HG02981 (cell line): Measurements from ENCODE around the gene CEP350.
"Not testable (repeated sequence)": the region's sequence is repeated elsewhere in the genome, so short reads cannot be mapped to it uniquely, and the experiment has no call there.

Experiments used
- ATAC-seq: cut with Tn5 transposase; IDR thresholded peaks from one replicate; pipeline ENCODE4 v1.9.1; 2021; ENCODE audit warnings: mild to moderate bottlenecking, moderate library complexity; ENCODE audit not compliant: unreplicated experiment

Gene CEP350

DNA sequence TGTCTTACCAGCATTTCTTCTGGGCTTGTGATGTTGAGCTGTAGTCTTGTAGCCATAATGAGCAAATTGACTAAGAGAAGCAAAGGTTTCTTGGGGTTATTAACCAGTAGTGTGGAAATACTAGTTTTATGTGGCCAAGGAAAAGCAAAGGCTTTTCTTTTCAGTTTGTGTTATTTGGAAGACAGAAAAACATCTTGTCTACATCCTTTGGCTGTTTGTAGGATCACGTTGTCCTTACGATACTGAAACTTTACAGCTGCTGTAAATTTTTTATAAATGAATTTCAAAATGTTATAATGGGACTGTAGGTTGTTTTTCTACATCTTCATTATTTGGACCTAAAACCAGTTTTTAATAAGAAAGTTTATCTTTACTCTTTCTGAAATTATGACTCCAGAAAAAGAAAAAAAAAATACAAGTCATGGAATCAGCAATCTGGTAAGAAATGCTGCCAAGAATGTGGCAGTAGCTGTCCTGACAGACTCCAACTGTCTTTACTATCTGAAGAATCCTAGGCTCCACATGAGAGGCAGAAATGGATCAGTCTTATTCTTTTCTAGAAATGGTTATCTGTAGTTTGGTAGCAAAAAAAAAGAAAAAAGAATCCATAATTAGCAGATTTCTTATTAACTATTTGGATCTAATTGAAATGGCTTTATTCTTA, 158.5 kb downstream of the CEP350 start:
- no peak for ATAC-seq

DNA sequence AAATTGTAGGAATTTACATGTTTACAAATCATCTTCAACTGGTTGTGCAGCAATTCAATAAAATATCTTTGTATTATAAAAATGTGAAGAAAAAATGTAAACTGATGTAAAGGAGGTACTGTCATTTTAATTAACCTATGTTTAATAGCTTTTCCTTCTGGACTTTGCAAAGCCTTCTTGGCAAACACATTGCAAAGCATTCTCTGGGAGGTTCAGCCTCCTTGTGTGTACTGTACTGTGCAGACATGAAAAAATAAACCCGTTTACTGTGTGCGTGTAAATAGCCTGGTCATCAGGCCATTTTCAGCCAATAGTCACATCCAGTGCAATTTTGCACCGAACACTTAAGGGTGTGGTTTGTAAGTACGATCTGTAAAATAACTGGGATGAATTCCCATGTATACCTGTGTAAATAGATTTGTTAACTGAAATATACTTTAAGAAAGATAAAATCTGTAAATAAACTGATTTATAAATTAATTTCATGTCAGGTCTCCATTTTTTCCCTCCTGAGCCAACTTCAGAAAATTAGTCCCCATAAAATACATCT, 159.9 kb downstream of the CEP350 start:
- ATAC-seq, result no peak

DNA sequence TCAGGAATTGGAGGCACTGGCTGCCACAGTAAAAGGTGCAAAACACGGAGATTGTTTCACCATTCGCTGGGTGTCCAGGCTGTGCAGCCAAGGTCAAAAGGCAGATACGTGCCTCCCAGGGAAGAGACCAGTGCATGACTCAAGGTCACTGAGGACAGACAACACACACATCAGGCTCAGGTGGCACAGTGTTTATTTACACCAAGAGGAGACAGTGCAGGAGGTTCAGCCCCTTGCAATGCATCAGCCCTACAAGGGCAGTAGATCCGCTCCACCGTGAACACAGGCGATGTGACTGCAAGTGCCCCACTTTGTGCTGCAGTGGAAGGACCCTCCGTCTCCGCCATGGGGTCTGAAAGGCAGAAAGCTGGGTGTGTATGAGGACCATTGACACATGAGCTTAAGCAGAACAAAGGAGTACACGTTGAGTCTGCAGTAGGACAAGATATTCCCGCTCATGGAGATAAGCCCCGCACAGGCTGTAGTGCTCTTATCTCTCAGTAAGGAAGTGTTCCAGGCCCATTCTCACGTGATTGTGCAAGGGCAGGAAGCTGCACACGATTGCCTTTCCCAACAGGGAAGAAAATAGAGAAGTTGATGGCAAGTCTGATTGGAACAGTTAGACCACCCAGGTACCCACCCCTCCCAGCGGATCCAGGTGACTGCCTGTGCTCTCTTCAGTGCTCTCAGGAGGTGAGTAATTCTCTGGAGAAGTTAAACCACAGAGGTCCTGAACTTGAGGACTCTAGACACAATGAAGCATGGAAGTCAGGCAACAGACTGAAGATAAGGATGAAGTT, 162.6 kb downstream of the CEP350 start:
- no peak for ATAC-seq

DNA sequence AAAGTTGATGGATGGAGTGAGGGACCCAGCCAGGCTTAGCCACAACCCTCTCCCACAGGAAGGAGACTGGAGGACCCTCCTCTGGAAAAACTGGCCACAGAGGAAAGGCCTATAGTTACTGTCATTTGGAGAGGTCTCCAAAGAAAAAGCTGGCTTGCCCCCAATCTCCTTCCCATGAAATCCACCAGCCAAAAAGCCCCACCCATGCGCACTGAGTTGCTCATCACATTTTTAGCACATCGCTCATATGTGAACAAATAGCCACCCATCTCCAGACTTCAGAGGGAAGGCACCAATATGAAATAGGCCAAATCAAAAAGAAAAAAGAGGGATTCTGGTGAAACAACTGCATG, 163.1 kb downstream of the CEP350 start:
- ATAC-seq, result no peak

DNA sequence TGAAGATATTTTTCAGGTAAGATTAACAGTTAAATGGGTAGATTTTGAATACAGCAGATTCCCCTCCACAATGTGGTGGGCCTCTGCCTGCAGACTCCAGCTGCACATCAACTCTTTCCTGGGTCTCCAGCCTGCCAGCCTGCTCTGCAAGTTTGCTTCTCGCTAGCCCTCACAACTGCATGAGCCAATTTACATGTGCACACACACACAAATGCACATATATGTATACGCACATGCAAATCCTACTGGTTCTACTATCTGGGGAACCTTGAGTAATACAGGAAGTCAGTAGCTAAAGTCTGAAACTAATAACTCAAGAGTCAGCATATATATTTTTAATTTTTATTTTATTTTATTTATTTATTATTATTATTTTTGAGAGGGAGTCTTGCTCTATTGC, 165.2 kb downstream of the CEP350 start:
- ATAC-seq, result no peak

DNA sequence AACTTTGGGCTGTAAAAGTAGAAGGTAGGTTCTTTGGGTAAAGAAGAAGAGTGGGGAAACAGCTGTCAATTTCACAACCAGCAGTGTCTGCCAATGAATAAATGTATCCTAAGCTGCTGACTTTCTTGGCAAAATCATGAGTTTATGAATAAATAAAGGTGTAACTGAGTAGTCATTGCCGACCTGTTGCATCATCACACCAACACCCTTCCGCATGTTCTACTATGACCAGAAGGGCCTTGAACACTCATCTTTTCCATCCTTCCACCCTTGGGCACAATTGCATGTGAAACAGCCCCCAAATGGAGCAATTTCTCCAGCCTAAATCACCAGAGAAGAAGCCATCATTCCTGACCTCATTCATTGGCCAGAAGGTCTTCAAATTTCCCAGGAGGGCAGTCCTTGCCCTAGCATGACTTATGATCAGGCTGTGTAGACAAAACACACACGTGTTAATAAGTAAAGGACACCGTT, 168.9 kb downstream of the CEP350 start:
- ATAC-seq, result no peak

DNA sequence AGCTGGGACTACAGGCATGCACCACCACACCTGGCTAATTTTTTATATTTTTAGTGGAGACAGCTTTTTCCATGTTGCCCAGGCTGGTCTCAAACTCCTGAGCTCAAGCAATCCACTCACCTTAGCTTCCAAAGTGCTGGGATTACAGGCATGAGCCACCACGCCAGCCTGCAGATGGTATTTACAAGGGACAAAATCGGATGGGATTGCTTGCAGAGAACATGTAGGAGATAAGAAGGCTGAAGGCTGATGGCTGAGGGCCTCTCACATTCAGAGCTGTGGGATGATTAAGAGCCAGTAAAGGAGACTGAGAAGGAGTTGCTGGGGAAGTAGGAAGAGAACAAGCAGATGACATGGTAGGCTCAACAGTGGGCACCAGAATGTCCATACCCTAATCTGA, 176.0 kb downstream of the CEP350 start:
- ATAC-seq, result no peak

DNA sequence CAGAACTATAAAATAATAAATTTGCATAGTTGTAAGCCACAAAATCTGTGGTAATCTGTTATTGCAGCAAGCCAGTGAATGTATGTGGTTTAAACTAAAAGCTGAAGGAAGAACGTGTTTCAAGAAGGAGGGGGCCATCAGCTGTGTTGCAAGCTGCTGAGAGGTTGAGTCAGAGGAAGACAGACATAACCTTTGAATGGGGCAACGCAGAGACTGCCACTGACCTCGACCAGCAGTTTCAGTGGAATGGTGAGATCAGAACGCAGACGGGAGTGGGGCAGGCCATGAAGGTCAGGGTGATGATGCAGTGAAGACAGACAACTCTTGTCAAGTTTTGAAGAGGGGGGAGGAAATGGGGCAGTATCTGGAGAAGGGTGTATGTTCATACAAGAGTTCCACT, 176.9 kb downstream of the CEP350 start:
- no peak for ATAC-seq

DNA sequence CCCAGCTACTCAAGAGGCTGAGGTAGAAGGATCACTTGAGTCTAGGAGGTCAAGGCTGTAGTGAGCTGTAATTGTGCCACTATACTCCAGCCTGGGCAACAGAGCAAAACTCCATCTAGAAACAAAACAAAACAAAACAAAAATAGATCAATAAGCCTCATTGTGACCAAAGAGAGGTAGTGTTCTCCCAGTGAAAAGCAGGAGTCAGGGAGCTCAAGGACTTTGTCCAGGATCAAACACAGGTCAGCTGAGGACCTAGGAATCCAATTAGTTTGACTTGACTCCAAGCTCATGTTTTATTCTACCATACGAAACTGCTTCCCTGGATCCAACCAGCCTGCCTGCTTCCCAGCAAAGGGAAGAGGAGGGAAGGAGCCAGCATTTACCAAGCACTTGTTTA, 178.6 kb downstream of the CEP350 start:
- no peak for ATAC-seq

DNA sequence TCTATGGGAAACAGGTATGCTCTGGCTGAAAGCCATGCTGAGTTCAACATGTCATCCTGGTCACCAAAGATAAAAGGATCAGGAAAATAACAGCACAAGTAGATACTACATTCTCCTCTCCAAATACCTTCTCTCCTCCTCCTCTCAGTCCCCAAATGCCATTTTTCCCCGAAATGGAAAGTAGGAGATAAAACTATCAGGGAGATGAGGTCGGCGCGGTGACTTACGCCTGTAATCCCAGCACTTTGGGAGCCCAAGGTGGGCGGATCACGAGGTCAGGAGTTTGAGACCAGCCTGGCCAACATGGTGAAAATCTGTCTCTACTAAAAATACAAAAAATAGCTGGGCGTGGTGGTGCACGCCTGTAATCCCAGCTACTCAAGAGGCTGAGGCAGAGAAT, 179.1 kb downstream of the CEP350 start:
- not testable (repeated sequence) for ATAC-seq

DNA sequence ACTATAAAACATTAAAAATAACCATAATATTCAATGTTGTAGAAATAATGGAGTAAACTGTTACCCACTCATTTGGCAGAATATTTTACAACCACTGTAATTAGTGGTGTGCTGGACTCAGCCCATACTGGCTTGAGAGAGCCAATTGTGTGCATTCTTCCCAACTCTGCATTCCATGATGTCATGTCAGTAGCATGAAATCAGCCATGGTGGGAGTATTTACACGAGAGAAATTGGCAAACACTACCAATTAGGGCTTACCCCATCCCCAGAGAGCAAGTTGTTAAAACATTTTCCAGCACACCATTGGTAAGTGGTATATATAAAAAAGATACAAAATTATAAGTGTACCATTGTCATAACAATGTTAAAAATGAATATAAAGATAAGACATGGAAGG, 180.9 kb downstream of the CEP350 start:
- no peak for ATAC-seq

DNA sequence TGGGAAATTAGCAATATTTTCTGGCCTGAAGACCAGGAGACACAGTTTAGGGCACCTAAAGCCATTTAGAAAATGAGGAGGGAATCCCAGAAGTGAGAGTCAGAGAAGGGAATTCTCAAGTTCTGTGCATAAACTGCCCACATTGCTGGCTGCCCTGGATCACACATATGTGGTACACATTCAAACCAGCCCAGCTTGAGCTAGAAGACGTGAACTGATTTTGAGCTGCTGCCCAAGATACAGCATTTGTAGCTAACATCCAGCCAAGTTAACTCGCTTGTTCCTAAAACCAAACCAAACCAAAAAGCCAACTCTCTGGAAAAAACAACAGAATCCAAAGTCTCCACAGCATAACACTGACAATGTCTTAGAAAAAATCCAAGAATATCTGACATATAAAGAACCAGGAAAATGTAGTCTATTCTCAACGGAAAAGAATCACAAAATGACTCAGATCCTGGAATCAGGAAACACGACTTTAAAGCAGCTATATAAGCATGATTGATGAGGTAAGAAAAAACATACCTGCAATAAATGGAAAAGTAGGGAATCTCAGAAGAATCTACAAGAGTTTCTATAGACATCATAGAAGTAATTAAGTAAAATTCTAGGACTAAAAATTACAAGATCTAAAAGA, 181.8 kb downstream of the CEP350 start:
- no peak for ATAC-seq

DNA sequence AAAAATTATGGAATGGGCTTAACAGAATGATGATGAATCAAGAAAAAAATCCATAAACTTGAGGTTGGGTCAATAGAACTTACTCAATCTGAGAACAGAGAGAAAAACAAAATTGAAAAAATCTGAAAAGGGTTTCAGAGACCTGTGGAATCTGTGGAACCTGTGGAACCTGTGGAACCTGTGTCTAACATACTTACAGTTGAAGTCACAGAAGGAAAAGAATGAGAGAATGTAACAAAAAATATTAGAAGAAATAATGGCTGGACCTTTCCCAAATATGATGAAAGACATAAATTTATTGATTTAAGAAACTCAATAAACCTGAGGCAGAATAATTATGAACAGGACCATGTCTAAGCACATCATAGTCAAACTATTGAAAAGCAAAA, 182.4 kb downstream of the CEP350 start:
- ATAC-seq, result no peak

DNA sequence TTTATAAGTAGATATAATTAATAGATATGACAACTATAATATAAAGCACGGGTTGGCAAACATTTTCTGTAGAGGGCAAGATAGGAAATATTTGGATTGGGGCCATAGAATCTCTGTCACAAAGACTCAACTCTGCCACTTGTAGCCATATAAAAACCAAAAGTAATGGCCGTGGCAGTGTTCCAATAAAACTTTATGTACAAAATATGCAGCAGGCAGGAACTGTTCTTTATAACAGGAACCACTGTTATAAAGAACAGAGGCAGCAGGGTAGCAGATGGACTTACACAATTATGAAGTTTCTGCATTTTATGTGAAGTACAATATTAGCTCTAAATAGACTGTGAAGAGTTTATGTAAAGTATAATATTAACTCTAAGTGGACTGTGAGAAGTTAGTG, 183.2 kb downstream of the CEP350 start:
- no peak for ATAC-seq

DNA sequence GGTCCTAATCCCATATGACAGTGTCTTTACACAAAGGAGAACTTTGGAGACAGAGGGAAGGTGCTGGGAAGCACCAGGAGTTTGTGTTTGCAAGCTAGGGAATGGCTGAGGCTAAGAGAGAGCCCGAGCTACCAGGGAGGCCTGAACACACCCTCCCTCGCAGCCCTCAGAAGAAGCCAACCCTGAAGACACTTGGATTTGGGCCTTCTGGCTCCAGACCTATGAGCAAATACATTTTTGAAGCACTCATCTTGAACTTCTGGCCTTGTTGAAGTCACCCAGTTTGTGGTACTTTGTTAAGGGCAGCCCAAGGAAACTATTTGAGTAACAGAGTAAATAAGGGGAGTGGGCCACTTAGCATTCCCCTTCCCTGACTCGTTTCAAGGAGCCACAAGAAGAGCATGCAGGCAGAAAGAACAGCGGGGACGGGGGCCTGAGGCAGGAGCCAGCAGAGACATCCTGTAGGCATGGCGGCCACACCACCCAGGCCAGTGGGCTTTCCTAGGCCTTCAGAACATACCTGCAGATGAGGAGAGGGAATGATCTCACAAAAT, 186.8 kb downstream of the CEP350 start:
- no peak for ATAC-seq

DNA sequence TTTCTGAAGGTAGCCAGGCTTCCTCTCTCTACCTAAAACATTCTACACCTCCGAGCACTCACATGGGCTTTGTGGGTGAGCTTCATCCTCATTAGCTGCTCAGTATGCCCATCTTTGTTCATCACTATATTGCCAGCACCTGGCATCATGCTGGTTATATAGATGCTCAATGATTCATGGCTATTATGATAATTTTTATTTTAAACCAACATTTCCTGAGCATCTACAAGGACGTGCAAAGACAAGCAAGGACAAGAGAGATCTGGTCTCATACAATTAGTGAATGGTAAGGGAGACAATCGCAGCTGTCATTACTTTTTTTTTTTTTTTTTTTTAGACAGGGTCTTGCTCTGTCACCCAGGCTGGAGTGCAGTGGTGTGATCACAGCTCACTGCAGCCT, 188.7 kb downstream of the CEP350 start:
- ATAC-seq, result no peak

DNA sequence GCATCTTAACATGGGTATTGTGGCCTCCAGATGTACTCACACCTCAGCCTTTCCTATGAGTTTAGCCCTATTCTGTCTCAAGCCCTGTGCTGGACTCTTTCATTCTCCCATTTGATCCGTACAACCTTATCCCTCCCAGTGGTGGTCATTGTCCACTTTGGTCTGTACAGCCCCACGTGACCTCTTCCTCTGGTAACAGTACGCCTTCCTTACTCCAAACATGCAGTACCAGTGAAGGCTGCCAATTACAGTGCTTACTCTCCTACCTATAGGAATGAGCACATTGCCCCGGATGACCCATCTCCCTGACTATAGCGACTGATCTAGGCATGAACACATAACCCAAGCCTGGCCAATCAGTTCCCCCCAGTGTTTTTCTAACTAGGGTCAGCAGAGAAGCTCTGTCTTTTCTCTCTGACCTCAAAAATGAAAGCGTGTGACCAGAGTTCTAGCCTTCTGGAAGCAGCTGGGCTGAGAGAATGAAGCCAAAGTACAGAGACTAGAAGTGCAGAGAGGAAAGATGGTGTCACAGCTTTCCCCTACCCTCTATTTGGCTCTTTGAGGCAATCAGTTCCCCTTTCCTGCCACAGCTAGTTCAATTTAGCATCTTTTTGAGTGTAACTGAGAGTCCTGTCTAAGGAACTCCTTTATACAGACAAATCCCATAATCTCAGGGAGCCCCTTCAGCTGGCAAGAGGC, 190.2 kb downstream of the CEP350 start:
- ATAC-seq, result no peak

DNA sequence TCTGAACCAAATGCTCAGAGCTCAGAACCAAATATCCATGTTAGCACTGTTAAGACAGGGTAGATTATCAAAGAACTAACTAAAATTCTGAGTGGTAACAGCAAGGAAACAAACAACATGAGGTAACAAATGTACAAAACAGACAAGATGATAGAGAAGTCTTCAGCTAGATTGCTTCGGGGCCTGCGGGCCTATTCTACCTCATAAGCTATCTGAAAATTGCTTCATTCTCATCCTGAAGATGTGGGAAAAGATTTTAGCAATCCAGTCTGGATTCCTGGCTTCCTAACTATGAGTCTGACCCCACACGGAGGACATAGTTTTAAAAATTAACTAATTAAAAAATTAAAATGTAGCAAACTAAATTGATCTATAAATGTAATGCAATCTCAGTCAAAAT, 190.8 kb downstream of the CEP350 start:
- no peak for ATAC-seq

DNA sequence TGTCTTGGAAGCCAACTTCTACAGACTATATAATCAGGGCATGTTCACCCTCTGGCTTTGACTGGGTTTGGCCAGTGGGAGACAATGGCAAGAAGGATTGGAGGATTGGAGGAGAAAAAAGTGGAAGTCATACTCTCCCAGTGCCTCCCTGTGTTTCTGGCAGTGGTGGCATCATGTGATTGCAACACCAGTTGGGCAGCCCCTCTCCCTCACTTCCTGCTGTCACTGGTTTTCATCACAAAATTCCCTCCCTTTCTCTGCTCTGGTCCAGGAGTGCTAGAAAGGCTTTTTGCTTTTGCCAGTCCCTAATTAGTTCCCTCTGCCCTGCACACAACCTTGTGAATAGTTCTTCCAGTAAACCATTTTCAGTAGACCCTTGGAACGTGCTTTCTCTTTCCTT, 196.4 kb downstream of the CEP350 start:
- no peak for ATAC-seq

DNA sequence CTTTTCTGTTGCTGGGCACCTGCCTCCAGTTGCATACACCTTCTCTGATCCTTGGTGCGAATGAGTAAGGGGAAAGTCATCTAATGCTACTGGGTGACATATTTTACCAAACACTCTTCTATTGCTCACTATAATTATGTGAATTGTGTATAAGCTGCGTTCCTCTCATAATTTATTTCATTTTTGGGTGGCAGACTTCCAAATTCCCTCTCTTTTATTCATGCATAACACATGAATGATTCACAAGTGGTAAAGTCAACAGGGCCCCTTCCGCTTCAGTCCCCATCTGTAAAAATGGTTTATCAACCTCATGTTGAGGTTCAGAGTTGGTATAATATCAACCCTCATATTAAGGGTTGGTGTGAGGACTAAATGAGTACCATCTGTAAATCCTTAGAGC, 196.9 kb downstream of the CEP350 start:
- no peak for ATAC-seq

DNA sequence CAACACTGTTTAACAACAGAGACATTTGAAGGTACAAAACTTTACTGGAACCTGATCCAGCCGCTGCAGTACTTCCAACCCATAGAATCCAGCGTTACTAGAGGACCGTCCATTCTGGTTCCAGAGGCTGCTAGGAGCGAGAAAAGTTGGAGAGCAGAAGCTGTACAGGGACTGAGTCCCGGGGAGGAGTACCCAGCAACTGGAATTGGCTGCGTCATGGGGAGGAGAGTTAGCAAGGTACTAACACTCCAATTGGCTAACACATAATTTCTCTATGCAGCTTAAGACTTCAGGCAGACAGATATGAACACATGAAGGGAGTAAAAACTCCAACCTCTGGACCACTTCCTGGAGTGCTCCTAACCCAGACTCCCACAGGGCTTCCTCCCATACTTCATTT, 198.0 kb downstream of the CEP350 start:
- ATAC-seq, result no peak
